Effector memory CD8-positive, alpha-beta T cell (primary cell): ENCODE measurements around the gene TFDP2.
"Not testable (repeated sequence)": the region's sequence is repeated elsewhere in the genome, so short reads cannot be mapped to it uniquely, and the experiment has no call there.

Experiments used
- ATAC-seq: fragments of 150-1000 bp; cut with Tn5 transposase; replicated peaks from 2 replicates; pipeline ENCODE4 v1.10.0; 2021; ENCODE audit warnings: mild to moderate bottlenecking, moderate library complexity
- DNase-seq, 3 experiments: peaks; one replicate each; pipeline ENCODE4 v3.0.0; 2021
- H3K27ac Mint-ChIP-seq, 2 donors: one replicate each; pipeline ENCODE4 v1.8.0; 2022; ENCODE audit warnings: mild to moderate bottlenecking in 2 of 2, mixed read lengths in 2 of 2, moderate library complexity in 2 of 2
- H3K27me3 Mint-ChIP-seq, 2 donors: one replicate each; pipeline ENCODE4 v1.8.0; 2022; ENCODE audit warnings: mixed read lengths in 2 of 2
- H3K36me3 Mint-ChIP-seq: one replicate; pipeline ENCODE4 v1.8.0; 2022; ENCODE audit warnings: mild to moderate bottlenecking, moderate library complexity, mixed read lengths; ENCODE audit not compliant: insufficient read depth
- H3K4me1 Mint-ChIP-seq, 2 donors: one replicate each; pipeline ENCODE4 v1.8.0; 2022; ENCODE audit warnings: low read depth in 2 of 2, mixed read lengths in 2 of 2
- H3K4me3 Mint-ChIP-seq, 2 donors: one replicate each; pipeline ENCODE4 v1.8.0; 2022; ENCODE audit warnings: mild to moderate bottlenecking in 2 of 2, mixed read lengths in 2 of 2, moderate library complexity in 2 of 2
- H3K9me3 Mint-ChIP-seq, 2 donors: one replicate each; pipeline ENCODE4 v1.8.0; 2022; ENCODE audit warnings: mixed read lengths in 2 of 2

TFDP2 gene

DNA sequence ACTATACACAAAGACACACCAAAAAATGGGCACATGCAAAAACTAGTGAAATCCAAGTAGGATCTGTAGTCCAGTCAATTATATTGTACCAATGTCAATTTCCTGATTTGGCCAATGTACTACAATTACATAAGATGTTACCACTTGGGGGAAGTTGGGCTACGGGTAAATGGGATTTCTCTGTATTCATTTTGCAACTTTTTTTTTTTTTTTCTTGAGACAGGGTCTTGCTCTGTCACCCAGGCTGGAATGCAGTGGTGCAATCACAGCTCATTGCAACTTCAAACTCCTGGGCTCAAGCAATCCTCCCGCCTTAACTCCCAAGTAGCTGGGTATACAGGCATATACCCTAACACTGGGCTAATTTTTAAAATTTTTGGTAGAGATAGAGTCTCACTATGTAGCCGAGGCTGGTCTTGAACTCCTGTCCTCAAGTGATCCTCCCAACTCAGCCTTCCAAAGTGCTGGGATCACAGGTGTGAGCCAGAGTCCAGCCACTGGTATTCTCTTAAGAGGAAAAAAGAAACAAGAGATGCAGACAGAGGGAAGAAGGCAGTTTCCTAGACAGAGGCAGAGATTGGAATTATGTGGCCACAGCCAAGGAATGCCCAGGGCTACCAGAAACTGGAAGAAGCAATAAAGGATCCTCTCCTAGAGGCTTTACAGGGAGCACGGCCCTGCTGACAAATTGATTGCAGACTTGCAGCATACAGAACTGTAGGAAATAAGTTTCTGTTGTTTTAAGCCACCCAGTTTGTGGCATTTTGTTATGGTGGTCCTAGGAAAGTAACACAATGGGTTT, 33.3 kb downstream of the TFDP2 start:
- no peaks in the 10 kb centered on the region for H3K9me3 Mint-ChIP-seq
- no peak overlapping the region for H3K4me3 Mint-ChIP-seq
- no peak for DNase-seq
- H3K27ac Mint-ChIP-seq: no peak overlapping the region
- H3K4me1 Mint-ChIP-seq: peaks cover 14% of the 10 kb centered on the region in 2 donors
- no peak for ATAC-seq
- H3K36me3 Mint-ChIP-seq: peaks cover 2% of the 10 kb centered on the region
- no peaks in the 10 kb centered on the region for H3K27me3 Mint-ChIP-seq

DNA sequence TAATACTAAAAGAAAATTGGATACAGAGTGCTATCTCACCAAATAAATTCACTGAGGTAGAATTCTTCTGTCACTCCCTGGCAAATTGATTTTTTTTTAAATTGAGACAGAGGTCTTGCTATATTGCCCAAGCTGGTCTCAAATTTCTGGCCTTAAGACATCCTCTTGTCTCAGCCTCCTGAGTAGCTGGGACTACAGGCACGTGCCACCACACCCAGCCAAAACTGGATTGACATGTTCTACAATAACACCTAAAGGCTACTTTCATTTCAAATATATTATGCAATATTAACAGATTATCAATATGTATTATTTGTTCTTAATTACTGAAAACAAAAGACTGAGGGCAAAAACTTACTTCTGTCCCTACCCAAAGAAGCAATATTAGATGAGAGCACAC, 36.7 kb downstream of the TFDP2 start:
- Mint-ChIP-seq H3K9me3 (no peaks in the 10 kb centered on the region), H3K27me3 (no peaks in the 10 kb centered on the region), H3K27ac (no peak overlapping the region), H3K4me3 (no peak overlapping the region), H3K4me1 (peaks cover 10 to 16% of the 10 kb centered on the region in 2 donors), H3K36me3 (peaks cover under 1% of the 10 kb centered on the region)
- no peak for DNase-seq
- no peak for ATAC-seq

DNA sequence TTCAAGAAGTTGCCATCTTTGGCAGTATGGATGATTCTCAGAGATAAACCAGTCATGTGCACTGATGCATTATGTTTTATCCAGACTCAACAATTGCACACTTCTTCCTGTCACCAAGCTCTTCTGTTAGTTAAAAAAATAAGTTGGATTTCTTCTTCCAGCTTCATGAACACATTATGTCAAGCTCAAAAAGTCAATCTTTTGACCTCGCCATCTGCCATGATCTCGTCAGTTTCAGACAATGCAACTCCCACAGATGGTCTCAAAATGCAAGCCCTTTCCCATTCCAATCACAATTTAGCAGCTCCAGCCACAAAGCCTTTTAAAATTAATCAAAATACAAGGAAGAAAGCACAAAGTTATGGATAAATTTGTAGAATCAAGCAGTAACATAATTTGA, 42.8 kb downstream of the TFDP2 start:
- H3K27ac Mint-ChIP-seq: no peak overlapping the region
- no peaks in the 10 kb centered on the region for H3K27me3 Mint-ChIP-seq
- ATAC-seq: no peak
- H3K9me3 Mint-ChIP-seq: no peaks in the 10 kb centered on the region
- no peak for DNase-seq
- no peak overlapping the region for H3K4me3 Mint-ChIP-seq
- peaks cover 3% of the 10 kb centered on the region for H3K36me3 Mint-ChIP-seq
- peaks cover 2 to 11% of the 10 kb centered on the region in 2 donors for H3K4me1 Mint-ChIP-seq

DNA sequence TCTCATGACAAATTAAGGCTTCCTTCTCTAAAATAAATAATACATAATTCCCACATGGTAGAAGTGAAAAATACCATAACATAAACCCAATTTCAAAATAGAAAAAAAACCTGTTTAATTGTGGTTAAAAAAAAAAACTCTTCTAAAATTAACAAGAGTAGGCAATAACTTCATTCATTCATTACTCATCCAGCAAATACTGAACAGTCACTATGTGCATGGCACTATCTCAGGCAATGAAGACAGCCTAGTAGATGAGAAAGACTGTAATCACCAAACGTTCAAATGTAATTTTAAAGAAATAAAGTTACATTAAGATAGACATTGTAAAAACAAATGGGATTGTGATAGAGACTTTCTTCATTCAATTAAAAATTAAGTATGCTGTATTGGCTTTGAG, 43.4 kb downstream of the TFDP2 start:
- ATAC-seq: no peak
- peaks cover 2 to 11% of the 10 kb centered on the region in 2 donors for H3K4me1 Mint-ChIP-seq
- no peaks in the 10 kb centered on the region for H3K9me3 Mint-ChIP-seq
- H3K36me3 Mint-ChIP-seq: peaks cover 3% of the 10 kb centered on the region
- no peaks in the 10 kb centered on the region for H3K27me3 Mint-ChIP-seq
- H3K4me3 Mint-ChIP-seq: no peak overlapping the region
- DNase-seq: no peak
- no peak overlapping the region for H3K27ac Mint-ChIP-seq

DNA sequence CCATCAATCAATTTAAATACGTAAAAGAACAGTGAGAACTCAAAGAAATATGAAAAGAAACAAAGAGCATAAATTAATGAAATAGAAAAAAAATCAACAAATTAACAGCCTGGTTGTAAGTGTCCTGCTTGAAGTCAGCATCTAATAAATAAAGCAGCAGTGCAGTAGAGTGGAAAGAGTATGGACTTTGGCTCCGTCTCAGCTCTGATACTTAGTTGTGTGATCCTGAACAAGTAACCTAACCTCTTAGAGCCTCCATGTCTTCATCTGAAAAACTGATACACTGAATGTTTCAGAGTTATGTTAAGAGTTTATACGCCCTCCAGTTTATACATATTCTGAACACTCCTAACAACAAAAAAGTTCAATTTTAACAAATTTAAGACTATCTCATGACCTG, 44.6 kb downstream of the TFDP2 start:
- DNase-seq (no peak), ATAC-seq (no peak)
- Mint-ChIP-seq H3K36me3 (peaks cover 3% of the 10 kb centered on the region), H3K27ac (no peak overlapping the region), H3K4me3 (no peak overlapping the region), H3K27me3 (no peaks in the 10 kb centered on the region), H3K4me1 (peaks cover 2 to 11% of the 10 kb centered on the region in 2 donors), H3K9me3 (no peaks in the 10 kb centered on the region)

DNA sequence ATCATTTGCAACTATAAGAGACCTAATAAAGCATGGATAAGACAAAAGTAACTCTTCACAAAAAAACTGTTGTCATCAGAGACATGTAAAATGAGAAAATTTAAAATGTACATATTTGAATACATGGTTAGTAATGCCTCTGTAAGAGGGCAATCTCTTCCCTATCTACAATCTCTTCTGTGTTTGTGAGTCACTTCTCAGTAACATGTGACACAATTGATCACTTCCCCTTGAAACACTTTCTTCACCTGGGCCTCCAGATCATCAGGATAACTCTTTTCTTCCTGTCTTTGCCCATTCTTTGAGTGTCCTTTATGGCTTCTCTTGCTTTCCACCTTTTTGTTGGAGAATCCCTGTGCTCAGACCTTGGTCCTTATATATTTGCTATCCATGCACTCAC, 50.4 kb downstream of the TFDP2 start:
- no peaks in the 10 kb centered on the region for H3K27me3 Mint-ChIP-seq
- no peak for ATAC-seq
- H3K4me1 Mint-ChIP-seq: peaks cover 2 to 4% of the 10 kb centered on the region in 2 donors
- H3K36me3 Mint-ChIP-seq: peaks cover 3% of the 10 kb centered on the region
- H3K9me3 Mint-ChIP-seq: no peaks in the 10 kb centered on the region
- no peak overlapping the region for H3K4me3 Mint-ChIP-seq
- H3K27ac Mint-ChIP-seq: no peak overlapping the region
- DNase-seq: no peak

DNA sequence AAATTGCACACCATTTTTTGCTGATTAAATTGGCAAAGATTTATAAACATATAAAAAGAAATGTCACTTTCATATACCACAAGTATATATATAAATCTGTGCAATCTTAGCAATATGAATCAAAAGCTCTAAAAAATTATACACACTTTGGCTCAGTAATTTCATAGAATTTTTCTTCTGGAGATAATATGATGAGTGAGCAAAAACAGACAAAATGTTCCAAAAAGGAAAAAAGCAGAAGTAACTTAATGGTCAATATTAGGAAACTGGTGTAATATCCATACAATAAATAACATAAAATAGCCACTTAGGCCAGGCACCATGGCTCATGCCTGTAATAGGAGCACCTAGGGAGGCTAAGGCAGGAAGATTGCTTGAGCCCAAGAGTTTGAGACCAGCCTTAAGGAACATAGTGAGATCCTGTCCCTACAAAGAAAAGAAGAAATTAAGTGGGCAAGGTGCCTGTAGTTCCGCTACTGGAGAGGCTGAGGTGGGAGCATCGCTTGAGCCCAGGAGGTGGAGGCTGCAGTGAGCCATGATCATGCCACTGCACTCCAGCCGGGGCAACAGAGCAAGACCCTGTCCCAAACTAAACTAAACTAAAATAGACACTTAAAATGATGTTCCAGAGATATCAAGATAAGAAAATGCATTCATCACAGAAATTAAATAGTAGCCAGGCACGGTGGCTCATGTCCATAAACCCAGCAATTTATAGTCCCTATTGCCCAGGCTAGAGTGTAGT, 52.1 kb downstream of the TFDP2 start:
- Mint-ChIP-seq H3K9me3 (no peaks in the 10 kb centered on the region), H3K27me3 (no peaks in the 10 kb centered on the region), H3K27ac (no peak overlapping the region), H3K36me3 (peaks cover 3% of the 10 kb centered on the region), H3K4me3 (no peak overlapping the region), H3K4me1 (peaks cover 2 to 4% of the 10 kb centered on the region in 2 donors)
- no peak for DNase-seq
- ATAC-seq: no peak

DNA sequence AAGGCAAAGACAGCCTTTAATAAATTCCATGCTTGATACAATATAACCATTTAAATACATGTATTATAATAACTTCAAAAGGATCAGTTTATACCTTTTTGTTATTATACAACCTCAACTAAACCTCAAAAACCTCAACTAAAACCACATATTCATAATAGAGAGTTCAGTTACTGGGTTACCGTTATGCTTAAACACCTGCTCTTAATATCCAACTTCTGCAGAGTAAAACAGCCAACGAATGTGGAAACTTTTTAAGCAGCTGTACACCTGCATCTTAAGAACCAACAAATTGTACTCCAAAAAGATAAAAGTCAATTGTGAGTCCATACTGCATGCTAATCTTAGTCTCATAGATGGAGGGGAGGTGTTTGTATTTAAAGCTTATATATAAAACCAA, 53.5 kb downstream of the TFDP2 start:
- no peak overlapping the region for H3K27ac Mint-ChIP-seq
- no peaks in the 10 kb centered on the region for H3K9me3 Mint-ChIP-seq
- H3K36me3 Mint-ChIP-seq: peaks cover 3% of the 10 kb centered on the region
- no peak for ATAC-seq
- no peak overlapping the region for H3K4me3 Mint-ChIP-seq
- DNase-seq: no peak
- H3K27me3 Mint-ChIP-seq: no peaks in the 10 kb centered on the region
- peaks cover 2 to 4% of the 10 kb centered on the region in 2 donors for H3K4me1 Mint-ChIP-seq

DNA sequence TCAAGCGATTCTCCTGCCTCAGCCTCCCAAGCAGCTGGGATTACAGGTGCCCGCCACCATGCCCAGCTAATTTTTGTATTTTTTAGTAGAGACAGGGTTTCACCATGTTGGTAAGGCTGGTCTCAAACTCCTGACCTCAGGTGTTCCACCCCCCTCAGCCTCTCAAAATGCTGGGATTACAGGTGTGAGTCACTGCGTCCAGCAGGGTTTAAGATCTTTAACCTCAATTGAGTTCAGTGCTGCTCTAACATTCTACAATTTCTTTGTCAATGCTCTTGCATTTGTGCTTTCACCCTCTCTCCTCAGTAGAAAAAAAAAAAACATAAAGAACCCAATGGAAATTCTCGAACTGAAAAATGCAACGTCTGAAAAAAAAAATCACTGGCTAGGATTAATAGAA, 60.4 kb downstream of the TFDP2 start:
- ATAC-seq, H3K27me3 Mint-ChIP-seq, DNase-seq, H3K4me3 Mint-ChIP-seq, H3K9me3 Mint-ChIP-seq, H3K36me3 Mint-ChIP-seq, H3K4me1 Mint-ChIP-seq, H3K27ac Mint-ChIP-seq: not testable (repeated sequence)

DNA sequence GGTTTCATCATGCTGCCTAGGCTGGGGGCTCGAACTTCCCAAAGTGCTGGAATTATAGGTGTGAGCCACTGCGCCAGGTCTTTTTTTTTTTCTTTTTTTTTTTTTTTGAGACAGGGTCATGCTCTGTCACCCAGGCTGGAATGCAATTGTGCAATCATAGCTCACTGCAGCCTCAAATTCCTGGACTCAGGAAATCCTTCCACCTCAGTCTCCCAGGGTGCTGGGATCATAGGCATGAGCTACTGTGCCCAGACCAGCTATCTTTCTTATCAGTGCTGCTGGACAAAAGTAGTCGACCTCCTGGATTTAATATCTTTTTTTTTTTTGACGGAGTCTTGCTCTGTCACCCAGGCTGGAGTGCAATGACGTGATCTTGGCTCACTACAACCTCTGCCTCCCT, 60.8 kb downstream of the TFDP2 start:
- Mint-ChIP-seq H3K9me3 (no peaks in the 10 kb centered on the region), H3K27ac (no peak overlapping the region), H3K4me3 (no peak overlapping the region), H3K4me1 (peaks cover 0 to 7% of the 10 kb centered on the region in 2 donors), H3K36me3 (peaks cover 3% of the 10 kb centered on the region), H3K27me3 (no peaks in the 10 kb centered on the region)
- DNase-seq: no peak
- no peak for ATAC-seq

DNA sequence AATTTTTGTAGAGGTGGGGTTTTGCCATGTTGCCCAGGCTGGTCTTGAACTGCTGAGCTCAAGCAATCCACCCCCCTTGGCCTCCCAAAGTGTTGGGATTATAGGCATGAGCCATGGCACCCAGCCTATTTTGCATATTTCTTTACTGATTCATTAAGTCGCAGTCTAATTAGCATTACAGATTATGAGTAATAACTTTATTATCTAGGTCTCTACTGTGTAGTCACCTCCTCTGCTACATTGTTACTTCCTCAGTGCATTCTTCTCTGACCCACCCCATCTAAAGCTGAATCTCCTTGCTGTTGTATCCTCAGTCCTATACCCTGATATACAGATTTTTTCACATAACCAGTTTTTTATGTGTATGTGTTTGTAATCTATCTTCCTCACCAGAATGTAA, 61.7 kb downstream of the TFDP2 start:
- ATAC-seq (no peak), DNase-seq (no peak)
- no peak overlapping the region for H3K4me3 Mint-ChIP-seq
- no peaks in the 10 kb centered on the region for H3K27me3 Mint-ChIP-seq
- H3K36me3 Mint-ChIP-seq: peaks cover 3% of the 10 kb centered on the region
- peaks cover 0 to 7% of the 10 kb centered on the region in 2 donors for H3K4me1 Mint-ChIP-seq
- H3K27ac Mint-ChIP-seq: no peak overlapping the region
- no peaks in the 10 kb centered on the region for H3K9me3 Mint-ChIP-seq

DNA sequence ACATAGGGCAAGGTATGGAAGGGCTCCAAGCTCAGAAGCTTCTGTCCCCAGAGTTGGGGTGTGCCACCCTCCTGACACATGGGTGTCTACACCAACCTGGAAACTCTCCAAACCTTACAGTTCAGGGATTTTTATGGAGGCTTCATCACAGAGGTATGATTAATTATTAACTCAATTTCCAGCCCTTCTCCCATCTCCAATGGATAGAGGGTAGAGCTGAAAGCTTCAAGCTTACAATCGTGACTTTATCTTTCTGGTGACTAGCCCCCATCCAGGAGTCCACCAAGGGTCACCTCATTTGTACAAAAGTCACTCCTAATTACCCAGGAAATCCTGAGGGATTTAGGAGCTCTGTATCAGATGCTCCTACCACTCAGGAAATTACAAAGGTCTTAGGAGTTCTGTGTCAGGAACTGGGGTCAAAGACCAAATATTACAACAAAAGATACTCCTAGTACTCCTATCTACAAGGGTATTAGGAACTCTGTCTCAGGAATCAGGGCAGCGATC, 62.7 kb downstream of the TFDP2 start:
- no peak overlapping the region for H3K4me3 Mint-ChIP-seq

DNA sequence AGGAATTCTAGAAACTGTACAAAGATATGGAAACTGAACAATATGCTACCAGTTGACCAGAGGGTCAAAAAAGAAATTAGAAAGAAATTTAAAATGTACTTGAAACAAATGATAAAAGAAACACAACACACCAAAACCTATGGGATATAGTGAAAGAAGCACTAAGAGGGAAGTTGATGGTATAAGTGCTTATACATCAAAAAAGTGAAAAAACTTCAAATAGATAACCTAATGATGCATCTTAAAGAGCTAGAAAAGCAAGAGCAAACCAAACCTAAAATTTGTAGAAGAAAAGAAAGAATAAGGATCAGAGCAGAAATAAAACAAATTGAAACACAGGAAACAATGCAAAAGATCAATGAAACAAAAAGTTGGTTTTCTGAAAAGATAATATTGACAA, 68.2 kb downstream of the TFDP2 start:
- H3K27ac Mint-ChIP-seq: no peak overlapping the region
- H3K27me3 Mint-ChIP-seq: no peaks in the 10 kb centered on the region
- H3K4me3 Mint-ChIP-seq: no peak overlapping the region
- no peak for ATAC-seq
- no peaks in the 10 kb centered on the region for H3K36me3 Mint-ChIP-seq
- no peaks in the 10 kb centered on the region for H3K9me3 Mint-ChIP-seq
- no peak for DNase-seq
- H3K4me1 Mint-ChIP-seq: peaks cover 2 to 24% of the 10 kb centered on the region in 2 donors

More for the DNA sequence above, 62.7 kb downstream of the TFDP2 start:
- DNase-seq (no peak), ATAC-seq (no peak)
- Mint-ChIP-seq H3K36me3 (peaks cover 3% of the 10 kb centered on the region), H3K9me3 (no peaks in the 10 kb centered on the region), H3K4me1 (peaks cover 2 to 7% of the 10 kb centered on the region in 2 donors), H3K27ac (no peak overlapping the region), H3K27me3 (no peaks in the 10 kb centered on the region)
